OCI-LY7 (cell line): ENCODE measurements around the gene CORO7.

ENCODE experiments used
- EZH2phosphoT487 ChIP-seq: fragments of 200-600 bp; sonication (generic); IDR thresholded peaks from 2 replicates; pipeline ENCODE4 v1.6.1; 2018; ENCODE audit warnings: low read depth, borderline replicate concordance, mild to moderate bottlenecking, mixed run types, antibody characterized with exemption, low read length, moderate library complexity, mixed read lengths
- TF ChIP-seq, protein P1 (sequence below): fragments of 200-600 bp; sonication (generic); conservative IDR thresholded peaks from 2 replicates; pipeline ENCODE4 v1.5.1; 2014; ENCODE audit warnings: mild to moderate bottlenecking, antibody characterized with exemption, low read length, moderate library complexity, mixed read lengths

- TF ChIP-seq, protein P1, sequence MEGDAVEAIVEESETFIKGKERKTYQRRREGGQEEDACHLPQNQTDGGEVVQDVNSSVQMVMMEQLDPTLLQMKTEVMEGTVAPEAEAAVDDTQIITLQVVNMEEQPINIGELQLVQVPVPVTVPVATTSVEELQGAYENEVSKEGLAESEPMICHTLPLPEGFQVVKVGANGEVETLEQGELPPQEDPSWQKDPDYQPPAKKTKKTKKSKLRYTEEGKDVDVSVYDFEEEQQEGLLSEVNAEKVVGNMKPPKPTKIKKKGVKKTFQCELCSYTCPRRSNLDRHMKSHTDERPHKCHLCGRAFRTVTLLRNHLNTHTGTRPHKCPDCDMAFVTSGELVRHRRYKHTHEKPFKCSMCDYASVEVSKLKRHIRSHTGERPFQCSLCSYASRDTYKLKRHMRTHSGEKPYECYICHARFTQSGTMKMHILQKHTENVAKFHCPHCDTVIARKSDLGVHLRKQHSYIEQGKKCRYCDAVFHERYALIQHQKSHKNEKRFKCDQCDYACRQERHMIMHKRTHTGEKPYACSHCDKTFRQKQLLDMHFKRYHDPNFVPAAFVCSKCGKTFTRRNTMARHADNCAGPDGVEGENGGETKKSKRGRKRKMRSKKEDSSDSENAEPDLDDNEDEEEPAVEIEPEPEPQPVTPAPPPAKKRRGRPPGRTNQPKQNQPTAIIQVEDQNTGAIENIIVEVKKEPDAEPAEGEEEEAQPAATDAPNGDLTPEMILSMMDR, result no peak
- no peak for TF ChIP-seq EZH2phosphoT487
Measured at GRCh38 chr16:4372001-4372577, 44.3 kb downstream of the CORO7 start.
